ENCODE results near the gene SRC. TPM values are rescaled to one million over a fixed set of nuclear protein-coding genes. Genes with fewer than 3 reads are reported as not detected.
"Not testable (repeated sequence)": the region's sequence is repeated elsewhere in the genome, so short reads cannot be mapped to it uniquely, and the experiment has no call there.

Gene SRC
- total RNA-seq, 1 donor from 2014 or later = 5.0 TPM

DNA sequence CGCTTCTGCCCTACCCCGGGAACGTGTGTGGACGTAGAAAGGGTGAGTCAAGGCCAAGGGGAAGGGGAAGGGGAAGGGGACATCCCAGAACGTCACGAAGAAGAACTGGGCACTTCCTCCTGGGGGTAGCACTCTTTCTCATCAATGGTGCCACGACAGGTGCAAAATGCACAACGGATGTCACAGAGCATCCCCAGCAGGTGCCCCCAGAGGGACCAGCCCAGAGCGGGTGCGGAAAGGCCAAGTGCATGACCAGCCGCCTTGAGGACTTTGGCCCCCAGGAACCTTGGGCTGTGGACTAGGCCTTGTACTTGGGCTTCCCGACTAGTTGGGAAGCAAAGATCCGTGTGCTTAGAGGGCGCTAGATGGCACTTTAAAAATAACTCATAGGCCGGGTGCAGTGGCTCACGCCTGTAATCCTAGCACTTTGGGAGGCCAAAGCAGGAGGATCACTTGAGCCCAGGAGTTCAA lies 12.1 kb upstream of the SRC start:
- DNase-seq (ENCODE audit: low spot score) = no peak
- intact Hi-C loops (cut with DNase I) = no loop called here

DNA sequence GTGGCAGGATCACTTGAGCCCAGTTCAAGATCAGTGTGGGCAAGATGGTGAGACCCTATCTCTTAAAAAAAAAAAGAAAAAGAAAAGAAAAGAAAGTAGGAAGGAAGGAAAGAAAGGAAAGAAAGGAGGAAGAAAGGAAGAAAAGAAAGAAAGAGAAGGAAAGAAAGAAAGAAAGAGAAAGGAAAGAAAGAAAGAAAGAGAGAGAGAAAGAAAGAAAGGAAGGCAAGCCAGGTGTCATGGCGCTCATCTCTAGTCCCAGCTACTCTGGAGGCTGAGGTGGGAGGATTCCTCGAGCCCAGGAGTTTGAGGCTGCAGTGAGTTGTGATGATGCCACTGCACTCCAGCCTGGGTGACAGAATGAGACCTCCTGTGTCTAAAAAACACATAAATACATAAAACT lies 11.5 kb upstream of the SRC start:
- DNase-seq (ENCODE audit: low spot score) = no peak
- intact Hi-C loops (cut with DNase I) = no loop called here

DNA sequence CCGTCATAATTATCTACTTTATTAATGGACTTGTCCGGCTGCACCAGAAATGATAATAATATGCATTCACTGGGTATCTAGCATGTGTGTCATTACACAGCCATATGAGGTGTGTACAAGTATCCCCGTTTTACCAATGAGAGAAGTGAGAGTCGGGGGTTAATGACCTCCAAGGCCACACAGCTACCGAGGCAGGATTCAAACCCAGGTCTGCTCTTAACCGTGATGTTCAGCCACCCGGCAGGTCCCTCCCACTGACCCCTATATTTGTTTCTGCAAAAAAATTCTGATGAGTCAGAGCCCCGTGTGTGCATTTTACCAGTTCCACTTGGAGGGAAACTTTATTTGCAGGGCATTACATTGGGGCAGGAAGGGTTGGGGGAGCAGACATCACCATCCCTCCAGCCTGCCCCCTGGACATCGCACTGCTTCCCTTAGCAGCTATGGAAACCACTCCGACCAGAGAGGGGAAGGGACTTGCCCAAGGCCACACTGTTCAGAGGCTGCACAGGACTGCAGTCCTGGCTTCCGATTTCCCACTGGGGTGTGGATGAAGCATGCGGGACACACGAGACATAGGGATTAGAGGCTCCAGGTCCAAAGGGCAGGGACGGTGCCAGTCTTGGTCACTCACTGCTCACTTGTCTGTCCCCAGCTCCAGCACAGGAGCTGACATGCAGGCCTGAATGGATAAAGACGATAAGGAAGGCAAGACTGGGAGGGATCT lies 10.1 kb upstream of the SRC start:
- intact Hi-C loops (cut with DNase I) = no loop called here
- no peak for DNase-seq (ENCODE audit: low spot score)

DNA sequence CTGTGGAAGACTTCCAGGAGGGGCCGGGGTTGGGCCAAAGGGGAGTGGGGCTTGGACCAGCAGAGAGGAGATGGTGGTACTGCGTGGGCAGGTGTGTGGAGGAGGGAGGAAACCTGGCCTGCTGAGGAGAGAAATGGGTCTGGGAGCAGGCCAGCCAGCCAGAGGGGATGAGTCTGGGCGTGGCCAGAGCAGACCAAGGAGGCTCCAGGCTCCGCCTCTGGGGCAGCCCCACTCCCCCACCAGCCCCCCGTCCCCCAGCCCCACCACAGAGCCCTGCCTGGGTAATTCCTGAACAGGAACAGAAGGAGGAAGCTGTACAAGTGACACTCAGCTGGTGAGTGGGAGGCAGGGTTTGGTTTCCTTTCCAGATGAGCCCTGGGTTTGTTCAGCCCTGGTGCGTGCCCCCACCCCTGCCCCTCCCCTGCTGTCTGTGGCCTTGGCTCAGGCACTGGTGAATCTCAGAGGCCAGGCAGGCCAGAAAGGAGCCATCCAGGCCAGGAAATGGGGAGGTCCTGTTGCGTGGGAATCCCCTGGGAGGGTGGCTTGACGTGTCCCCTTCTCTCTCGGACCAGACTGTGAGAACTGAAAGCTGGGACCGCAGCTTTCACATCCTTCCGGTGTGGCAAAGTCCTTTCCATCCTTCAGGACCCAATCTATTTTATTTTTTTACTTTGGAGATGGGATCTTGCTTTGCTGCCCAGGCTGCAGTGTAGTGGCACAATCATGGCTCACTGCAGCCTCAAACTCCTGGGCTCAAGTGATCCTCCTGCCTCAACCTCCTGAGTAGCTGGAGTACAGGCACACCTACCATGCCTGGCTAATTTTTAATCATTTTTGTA lies 9.4 kb upstream of the SRC start:
- intact Hi-C loops (cut with DNase I) = no loop called here
- DNase-seq (ENCODE audit: low spot score) = no peak

DNA sequence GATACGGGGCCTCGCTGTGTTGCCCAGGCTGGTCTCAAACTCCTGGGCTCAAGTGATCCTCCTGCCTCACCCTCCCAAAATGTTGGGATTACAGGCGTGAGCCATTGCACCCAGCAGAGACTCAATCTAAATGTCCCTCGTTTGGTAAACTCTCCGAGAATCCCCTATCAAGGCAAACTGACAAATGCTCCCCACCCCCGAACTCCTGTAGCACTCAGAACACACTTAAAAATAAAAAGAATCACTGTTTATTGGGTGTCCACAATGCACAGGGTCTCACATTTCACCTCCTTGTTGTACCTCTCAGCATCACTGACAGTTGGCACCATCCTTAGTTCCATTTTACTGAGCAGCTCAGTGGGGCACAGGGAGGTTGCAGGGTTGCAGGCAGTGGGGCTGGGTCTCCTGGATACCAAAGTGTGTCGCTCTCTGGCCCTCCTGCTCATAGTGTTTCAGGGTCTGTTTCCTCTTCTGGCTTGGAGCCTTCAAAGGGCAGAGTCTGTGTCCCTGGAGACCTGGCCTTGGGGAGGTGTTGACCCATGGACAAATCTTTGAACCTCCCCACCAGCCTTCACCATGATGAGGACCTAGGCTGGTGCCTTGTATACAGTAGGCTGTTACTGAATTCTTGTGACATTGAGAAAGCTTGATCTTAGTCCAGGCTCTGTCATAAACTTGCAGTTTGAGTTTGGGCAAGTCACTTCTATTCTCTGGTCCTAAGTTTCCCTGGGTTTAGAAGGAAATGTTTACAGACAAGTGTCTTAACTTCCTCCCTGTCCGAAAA lies 8.5 kb upstream of the SRC start:
- no peak for DNase-seq (ENCODE audit: low spot score)
- intact Hi-C loops (cut with DNase I) = no loop called here

DNA sequence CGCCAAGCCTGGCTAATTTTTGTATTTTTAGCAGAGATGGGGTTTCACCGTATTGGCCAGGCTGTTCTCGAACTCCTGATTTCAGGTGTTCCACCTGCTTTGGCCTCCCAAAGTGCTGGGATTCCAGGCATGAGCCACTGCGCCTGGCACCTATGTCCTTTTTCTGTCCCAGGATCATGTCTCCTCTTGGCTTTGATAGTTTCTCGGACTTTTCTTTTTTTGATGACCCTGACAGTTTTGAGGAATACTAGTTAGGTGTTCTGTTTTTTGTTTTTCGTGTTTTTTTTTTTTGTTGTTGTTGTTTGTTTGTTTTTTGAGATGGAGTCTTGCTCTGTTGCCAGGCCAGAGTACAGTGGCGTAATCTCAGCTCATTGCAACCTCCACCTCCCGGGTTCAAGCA lies 7.6 kb upstream of the SRC start:
- intact Hi-C loops (cut with DNase I); DNase-seq (ENCODE audit: low spot score): not testable (repeated sequence)

DNA sequence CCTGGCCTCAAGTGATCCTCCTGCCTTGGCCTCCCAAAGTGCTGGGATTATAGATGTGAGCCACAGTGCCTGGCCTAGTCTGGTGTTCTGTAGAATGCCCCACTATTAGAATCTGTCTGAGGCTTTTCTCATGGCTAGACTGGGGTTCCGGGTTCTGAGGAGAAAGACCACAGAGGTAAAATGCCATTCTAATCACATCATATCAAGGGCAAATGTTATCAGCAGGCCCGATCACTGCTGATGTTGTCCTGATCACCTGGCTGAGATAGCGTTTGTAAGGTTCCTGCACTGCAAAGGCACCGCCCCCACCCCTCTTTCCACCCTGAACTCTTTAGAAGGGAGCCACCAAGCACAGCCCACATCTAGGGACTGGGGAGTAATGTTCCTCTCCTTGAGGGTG lies 6.7 kb upstream of the SRC start:
- intact Hi-C loops (cut with DNase I) = no loop called here
- DNase-seq (ENCODE audit: low spot score) = no peak

DNA sequence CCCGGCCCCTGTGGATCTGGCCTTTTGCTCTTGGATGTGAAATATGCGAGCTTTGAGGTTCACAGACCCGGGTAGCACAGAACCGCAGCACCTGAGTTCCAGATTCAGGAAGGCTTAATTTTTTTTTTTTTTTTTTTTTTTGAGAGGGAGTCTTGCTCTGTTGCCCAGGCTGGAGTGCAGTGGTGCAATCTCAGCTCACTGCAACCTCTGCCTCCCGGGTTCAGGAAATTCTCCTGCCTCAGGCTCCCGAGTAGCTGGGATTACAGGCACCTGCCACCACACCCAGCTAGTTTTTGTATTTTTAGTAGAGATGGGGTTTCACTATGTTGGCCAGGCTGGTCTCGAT lies 6.2 kb upstream of the SRC start:
- DNase-seq (ENCODE audit: low spot score); intact Hi-C loops (cut with DNase I): not testable (repeated sequence)

DNA sequence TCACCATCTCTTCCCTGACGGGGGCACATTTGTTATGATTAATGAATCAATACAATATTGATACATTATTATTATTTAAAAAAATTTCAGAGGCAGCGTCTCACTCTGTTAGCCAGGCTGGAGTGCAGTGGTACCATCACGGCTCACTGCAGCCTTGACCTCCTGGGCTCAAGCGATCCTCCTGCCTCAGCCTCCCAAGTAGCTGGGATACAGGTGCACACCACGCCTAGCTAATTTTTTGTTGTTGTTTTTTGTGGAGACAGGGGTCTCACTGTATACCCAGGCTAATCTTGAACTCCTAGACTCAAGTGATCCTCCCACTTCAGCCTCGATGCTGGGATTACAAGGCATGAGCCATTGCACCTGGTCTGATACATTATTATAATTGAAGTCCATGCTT lies 4.9 kb upstream of the SRC start:
- intact Hi-C loops (cut with DNase I) = no loop called here
- no peak for DNase-seq (ENCODE audit: low spot score)

DNA sequence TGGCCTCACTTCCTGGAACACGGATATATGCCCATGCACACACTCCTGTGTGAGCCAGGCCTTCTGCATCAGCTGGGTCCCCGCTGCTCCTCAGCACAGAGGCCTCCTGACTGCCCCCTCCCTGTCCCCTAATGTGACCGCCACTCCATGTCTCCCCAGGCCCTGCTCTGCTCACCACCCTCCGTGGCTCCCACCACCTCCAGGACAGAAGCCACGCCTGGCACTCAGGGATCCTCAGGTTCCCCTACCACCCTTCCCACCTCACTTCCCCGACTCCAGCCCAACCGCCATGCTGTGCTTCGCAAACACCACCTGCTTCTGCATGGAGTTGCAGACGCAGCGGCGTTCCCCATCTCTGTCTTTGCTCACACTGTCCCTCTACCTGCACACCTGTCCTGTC lies 4.3 kb upstream of the SRC start:
- intact Hi-C loops (cut with DNase I) = no loop called here
- no peak for DNase-seq (ENCODE audit: low spot score)

DNA sequence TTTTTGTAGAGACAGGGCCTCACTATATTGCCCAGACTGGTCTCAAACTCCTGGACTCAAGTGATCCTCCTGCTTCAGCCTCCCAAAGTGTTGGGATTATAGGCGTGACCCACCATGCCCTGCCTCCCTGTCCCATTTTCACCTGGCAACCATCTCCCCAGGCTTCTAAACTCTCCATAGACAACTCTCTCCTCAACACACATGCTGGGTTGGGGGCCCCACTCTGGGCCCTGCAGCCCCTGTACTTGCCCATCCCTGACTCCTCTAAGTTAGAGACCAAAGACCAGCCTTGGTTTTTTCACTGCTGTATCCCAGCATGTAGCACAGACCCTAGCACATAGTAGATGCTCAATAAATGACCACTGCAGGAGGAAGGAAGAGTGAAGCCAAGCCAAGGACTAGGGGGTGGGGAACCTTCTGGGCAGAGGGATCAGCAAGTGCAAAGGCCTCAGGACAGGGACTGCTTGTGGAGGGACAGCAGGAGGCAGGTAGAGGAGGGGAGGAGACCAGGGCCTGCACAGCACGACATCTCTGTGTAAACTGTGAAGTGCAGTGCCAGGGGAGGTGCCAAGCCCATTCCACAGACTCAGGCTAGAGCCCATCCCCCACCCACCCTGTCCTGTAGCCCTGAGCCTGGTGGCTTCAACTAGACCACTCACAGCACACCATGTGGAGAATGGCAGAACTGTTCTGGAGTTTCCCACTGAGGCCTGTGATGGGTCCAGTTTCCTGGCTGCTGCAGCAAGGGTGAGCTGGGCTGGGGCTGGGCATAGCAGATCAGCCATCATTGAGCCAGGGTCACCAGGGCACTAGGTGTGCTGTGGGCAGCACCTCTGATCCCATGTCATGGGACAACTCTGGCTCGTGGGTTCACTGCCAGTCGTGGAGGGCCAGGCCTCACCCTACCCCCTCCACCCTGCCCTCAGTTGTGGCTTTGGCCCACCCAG lies 3.4 kb upstream of the SRC start:
- intact Hi-C loops (cut with DNase I) = no loop called here
- DNase-seq (ENCODE audit: low spot score) = no peak

DNA sequence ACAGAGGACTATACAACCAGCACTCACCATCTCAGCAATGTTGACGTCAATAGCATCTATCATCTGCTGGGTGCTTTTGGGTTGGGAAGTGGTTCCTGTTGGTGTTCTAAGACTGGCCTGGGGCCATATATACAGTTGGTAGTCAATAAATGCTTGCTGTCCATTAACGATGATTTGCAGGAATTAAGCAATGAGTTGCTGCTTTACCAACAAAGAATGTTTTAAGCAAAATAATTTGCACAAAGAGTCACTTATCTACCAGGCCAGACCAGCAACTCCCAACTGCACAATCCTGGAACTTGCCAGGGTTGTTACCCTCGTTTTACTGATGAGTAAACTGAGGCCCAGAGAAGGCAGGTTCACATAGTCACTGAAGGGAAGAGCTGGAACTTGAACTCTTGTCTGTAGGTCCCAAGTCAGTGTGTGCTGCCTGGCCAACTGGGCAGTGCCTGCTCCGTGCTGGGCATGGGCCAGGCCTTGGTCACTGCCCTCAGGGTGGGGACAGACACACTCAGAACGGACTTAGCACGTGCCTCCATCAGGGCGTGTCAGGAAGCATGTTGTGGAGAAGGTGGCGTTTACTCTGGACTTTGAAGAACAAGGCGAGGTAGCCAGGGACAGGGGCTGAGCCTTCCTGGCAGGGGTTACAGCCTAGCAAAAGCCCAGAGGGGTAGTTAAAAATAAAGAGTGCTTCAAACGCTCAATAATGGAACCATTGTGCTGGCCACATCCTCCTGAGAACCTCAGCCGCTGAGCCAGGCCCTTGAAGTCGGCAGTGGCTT lies 2.5 kb upstream of the SRC start:
- intact Hi-C loops (cut with DNase I) = no loop called here
- DNase-seq (ENCODE audit: low spot score) = no peak

DNA sequence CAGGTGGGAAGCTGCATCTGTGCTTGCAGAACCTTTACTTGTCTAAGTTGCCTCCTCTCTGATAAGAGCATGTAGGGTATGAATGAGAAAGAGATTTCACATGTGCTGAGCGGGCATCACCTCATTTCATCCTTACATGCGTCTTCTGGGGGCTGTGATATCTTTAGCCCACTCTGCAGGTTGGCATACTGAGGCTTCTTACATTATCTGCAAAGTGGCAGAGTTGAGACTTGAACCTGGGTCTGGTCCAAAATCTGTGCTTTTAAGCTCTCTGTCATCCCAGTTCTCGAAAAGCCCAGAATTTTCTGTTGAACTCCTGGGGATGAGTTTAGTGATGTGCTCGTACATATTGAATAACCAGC lies 2.0 kb upstream of the SRC start:
- no peak for DNase-seq (ENCODE audit: low spot score)
- intact Hi-C loops (cut with DNase I) = no loop called here

DNA sequence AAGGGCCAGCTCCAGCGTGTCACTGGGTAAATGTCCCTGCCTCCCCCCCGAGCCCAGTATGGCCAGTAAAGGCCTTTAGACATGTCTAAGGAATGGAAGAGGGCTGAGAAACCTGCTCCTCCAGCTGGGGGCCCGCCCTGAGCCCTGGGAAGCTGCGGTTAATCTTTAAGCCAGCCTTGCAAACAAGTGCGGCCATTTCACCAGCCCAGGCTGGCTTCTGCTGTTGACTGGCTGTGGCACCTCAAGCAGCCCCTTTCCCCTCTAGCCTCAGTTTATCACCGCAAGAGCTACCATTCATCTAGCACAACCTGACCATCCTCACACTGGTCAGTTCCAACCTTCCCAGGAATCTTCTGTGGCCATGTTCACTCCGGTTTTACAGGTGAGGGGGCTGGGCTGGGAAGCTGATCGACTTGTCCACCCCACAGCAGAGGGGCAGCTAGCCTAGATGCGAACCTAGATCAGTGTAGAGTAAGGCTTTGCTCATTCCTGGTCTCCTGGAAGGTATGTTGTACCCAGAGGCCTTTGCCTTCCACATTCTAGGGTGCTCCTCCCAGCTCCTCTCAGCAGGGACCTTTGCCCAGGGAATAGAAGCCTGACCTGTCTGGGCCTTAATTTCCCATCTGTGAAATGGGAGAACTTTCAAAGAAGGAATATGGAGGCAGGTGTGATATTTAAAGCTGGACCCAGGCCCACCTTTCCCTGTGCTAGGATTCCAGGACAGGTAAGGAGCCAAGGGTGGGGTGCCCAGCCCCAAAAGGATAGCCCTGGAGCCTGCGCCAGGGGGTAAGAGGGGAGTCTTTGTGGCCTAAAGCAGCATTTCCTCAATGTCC lies 1.2 kb upstream of the SRC start:
- DNase-seq (ENCODE audit: low spot score) = no peak
- intact Hi-C loops (cut with DNase I) = no loop called here

DNA sequence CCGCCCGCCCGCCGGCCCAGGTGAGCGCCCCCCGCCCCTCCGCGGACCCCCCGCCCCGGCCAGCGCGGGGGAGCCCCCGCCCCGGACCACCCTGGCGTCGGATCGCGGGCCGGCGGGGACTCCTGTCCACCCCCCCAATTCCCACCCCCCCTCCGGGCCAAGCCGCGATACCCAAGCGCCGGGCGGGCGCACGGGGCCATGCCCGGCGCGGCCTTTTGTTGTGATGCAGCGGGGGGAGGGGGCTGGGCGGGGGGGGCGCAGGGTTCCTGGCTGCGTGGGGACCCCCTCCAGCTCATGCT lies 245 bp downstream of the SRC start:
- DNase-seq (ENCODE audit: low spot score) = no peak
- intact Hi-C loops (cut with DNase I) = no loop called here

DNA sequence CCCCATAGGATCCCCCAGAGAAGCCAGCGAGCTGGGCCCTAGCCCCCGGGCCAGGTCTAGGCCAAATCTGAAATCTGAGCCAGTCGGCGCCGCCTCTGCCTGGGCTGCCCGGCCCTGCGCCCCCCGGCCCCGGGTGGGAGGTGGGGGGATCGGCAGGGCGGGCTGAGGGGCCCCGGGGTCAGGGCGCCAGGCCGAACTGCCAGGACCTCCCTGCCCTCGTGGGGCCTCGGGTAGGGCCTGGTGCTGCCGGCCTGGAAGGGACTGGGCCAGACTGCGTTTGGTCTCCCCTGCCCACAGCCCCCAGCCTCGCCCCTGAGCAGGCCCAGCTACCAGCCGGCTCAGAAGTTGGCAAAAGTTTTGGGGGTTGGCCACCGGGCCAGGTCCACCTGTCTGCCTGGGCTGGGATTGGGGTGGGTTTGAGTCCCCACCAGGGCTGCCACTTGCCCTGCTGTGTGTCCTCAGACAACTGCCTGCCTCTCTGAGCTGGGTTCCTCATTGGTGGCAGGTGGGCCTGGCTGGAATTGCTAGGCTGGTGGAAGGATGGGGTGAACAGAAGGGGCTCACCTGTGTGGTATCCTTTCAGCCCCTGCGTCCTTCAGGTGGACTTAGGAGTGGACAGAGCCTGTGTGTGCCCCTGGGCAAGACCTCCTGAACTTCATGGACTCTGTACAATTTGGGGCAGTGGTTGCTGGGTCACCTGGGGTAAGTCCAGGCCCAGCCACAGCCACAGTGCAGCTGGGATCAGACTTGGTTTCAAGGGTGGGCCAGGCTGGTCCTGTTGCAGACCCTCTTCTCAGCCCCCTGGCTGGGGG lies 801 bp downstream of the SRC start:
- DNase-seq (ENCODE audit: low spot score) = no peak
- intact Hi-C loops (cut with DNase I) = no loop called here

DNA sequence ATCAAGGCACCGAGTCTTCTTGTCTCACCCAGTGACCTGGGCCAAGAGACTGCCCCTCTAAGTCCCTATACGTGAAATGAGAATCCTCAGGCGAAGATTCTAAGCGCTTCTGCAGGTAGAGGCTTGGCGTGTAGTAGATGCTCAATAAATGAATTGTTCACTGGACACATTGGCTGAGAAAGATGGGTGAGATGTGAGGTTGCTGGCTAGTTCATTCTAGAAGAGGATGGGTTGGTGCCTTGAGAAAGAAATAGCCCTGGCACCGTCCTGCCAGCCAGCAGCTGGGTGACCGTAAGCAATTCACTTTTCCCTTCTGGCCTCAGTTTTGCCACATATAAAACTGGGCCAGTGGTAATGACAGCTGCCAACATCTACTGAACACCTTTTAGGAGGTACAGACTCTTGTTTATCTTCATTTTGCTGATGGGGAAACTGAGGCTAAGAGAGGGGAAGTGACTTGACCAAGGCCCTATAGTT lies 1.4 kb downstream of the SRC start:
- intact Hi-C loops (cut with DNase I) = no loop called here
- DNase-seq (ENCODE audit: low spot score) = no peak
